Aorta (tissue), 5 donors: ENCODE results near the gene ZNF134. TPM values are rescaled to one million over a fixed set of nuclear protein-coding genes. Genes with fewer than 3 reads are reported as not detected.

Experiments
- ATAC-seq: fragments of 200-7000 bp; cut with Tn5 transposase; one replicate; pipeline ENCODE4 v1.9.1; 2022; ENCODE audit warnings: moderate library complexity; ENCODE audit not compliant: low FRiP score
- DNase-seq, 2 donors: peaks; one replicate each; pipeline ENCODE4 v3.0.0-alpha.2; 2020
- H3K27ac ChIP-seq, 2 donors: one replicate each; pipeline ENCODE4 v1.5.1; 2013; ENCODE audit warnings: low read length in 2 of 2, mild to moderate bottlenecking in 2 of 2, moderate library complexity in 2 of 2, control low read depth in 1 of 2, inconsistent platforms in 1 of 2, low read depth in 1 of 2
- H3K27me3 ChIP-seq, 2 donors: one replicate each; pipeline ENCODE4 v1.6.1; 2013; ENCODE audit warnings: control low read depth in 1 of 2, low read length in 1 of 2, mild to moderate bottlenecking in 1 of 2, moderate library complexity in 1 of 2; ENCODE audit not compliant: insufficient read depth in 2 of 2, control insufficient read depth in 1 of 2
- H3K36me3 ChIP-seq, 2 donors: one replicate each; pipeline ENCODE4 v1.6.1; 2013; ENCODE audit warnings: control low read depth in 1 of 2, low read length in 1 of 2, mild to moderate bottlenecking in 1 of 2; ENCODE audit not compliant: insufficient read depth in 2 of 2, control insufficient read depth in 1 of 2
- H3K4me1 ChIP-seq, 2 donors: one replicate each; pipeline ENCODE4 v1.6.1; 2013; ENCODE audit warnings: low read length in 2 of 2, control low read depth in 1 of 2, mild to moderate bottlenecking in 1 of 2, moderate library complexity in 1 of 2; ENCODE audit not compliant: insufficient read depth in 2 of 2, control insufficient read depth in 1 of 2
- H3K4me3 ChIP-seq, 2 donors: one replicate each; pipeline ENCODE4 v1.5.1; 2013; ENCODE audit warnings: low read length in 2 of 2, control low read depth in 1 of 2, mild to moderate bottlenecking in 1 of 2
- H3K9me3 ChIP-seq: one replicate; pipeline ENCODE4 v1.6.1; 2013; ENCODE audit warnings: mild to moderate bottlenecking, low read length; ENCODE audit not compliant: control insufficient read depth
- WGBS, 2 donors: extraction: QIAGEN DNeasy Blood & Tissue Kit; methylation state at CpG; one replicate each; pipeline ENCODE4 v1.1.7; 2013; 5-methylcytosine and 5-hydroxymethylcytosine counted together
- intact Hi-C, 2 donors: fragments of 100-400 bp; cut with DNase I; formaldehyde crosslinking; loops; one replicate each; pipeline versions ENCODE4 v1.14.2 to v1.15.0; 2022
- polyA plus RNA-seq, 2 donors: library from polyadenylated mRNA; stranded (reverse); fragments of 200-250 nt; gene quantifications; one replicate each; pipeline ENCODE4 v1.2.3, GENCODE V29; 2013
- total RNA-seq, 2 donors: library from RNA; stranded (reverse); fragmentation: NEBNext Ultra II Directional; extraction: Animal tissue kit (Norgen Biotek cat#: 25700); gene quantifications; one replicate each; pipeline ENCODE4 v1.2.1, GENCODE V29; 2021
- donor health status: healthy with polysubstance abuse.
- donor health status: Bipolar disorder and iron deficiency.
- donor health status: DM: no; HTN: no; CAD: no.
- donor health status: DM: no; HTN: no; CAD: no.
- donor health status: DM: yes; HTN: yes; CAD: no.

The ZNF134 gene
- total and polyA plus RNA-seq, 4 donors, result 2.4 to 16.6 (median 10.6) TPM

DNA sequence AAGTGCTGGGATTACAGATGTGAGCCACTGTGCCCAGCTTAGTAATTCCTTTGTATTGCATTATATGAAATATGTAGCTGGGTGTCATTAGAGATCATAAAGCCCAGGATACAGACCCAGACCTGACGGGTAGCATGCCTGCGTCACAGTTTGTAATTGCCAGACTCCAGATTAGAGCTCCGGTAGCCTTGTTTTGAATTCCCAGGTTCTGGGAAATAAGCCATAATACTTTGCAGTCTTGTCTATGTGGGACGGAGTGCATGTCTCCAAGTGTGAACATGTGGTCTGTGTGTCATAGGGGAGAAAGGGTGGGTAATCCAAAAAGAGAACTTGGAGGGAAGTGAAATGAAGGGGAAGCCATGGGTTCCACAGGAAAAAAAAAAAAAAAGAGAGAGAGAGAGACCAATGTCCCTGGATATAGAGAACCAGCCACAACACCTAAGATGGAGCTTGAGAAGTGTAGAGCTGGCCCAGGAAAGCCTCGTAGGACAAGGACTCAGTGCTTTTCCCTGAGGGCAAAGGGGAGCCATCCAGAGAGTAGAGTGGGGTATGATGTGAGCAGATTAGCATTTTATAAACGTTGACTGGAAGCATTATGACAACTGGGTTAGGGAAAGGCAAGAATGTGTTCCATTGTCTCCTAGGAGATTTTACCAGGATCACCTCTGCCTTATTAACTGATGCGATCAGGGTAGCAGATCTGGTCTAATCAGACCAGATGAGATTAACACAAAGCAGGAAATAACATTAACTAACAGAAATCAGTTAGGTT, 57.3 kb downstream of the ZNF134 start:
- H3K36me3 ChIP-seq, result no peaks in the 10 kb centered on the region
- peaks cover 0 to 2% of the 10 kb centered on the region in 2 donors for H3K27me3 ChIP-seq
- WGBS, 2 donors, result 35 to 37% methylated on average over 7 of the region's 7 CpGs
- no peaks in the 10 kb centered on the region for H3K4me1 ChIP-seq
- peaks cover 3% of the 10 kb centered on the region for H3K9me3 ChIP-seq
- intact Hi-C loops, result no loop called here
- no peak for ATAC-seq
- H3K4me3 ChIP-seq, result no peak overlapping the region
- no peak for DNase-seq
- no peak overlapping the region for H3K27ac ChIP-seq

DNA sequence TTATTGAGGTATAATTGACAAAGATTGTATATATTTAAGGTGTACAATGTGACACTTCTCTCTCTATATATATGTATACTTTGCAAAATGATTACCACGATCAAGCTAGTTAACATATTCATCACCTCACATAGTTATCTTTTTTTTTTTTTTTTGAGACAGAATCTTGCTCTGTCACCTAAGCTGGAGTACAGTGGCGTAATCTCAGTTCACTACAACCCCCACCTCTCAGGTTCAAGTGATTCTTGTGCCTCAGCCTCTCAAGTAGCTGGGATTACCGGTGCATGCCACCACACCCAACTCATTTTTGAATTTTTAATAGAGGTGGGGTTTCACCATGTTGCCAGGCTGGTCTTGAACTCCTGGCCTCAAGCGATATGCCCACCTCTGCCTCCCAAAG, 58.4 kb downstream of the ZNF134 start:
- ATAC-seq, result no peak
- WGBS, 2 donors, result 78 to 80% methylated on average over 4 of the region's 4 CpGs

More for the DNA sequence above, 58.4 kb downstream of the ZNF134 start:
- peaks cover 3% of the 10 kb centered on the region for H3K9me3 ChIP-seq
- H3K27me3 ChIP-seq, result peaks cover 0 to 2% of the 10 kb centered on the region in 2 donors
- intact Hi-C loops, result no loop called here
- no peaks in the 10 kb centered on the region for H3K36me3 ChIP-seq
- no peaks in the 10 kb centered on the region for H3K4me1 ChIP-seq
- DNase-seq, result no peak
- no peak overlapping the region for H3K4me3 ChIP-seq
- H3K27ac ChIP-seq, result no peak overlapping the region

Other genes with a start within 250 kb of the ZNF134 start
- 10 to 100 TPM; 23.4 to 29.0 TPM for gene ZNF548, start 224.4 kb upstream of the ZNF134 start, total RNA-seq
- 1 to 10 TPM; 2.3 to 7.1 TPM for gene ZNF548, start 224.4 kb upstream of the ZNF134 start, polyA plus RNA-seq
- gene ZNF17, start 203.1 kb upstream of the ZNF134 start, total RNA-seq, result 10 to 100 TPM; 15.2 to 15.8 TPM
- gene ZNF17, start 203.1 kb upstream of the ZNF134 start, polyA plus RNA-seq, result 1 to 10 TPM; 2.1 to 3.7 TPM
- gene ZNF749, start 178.9 kb upstream of the ZNF134 start, total RNA-seq, result 1 to 10 TPM; 6.1 to 7.6 TPM
- 1 to 10 TPM; 2.1 to 4.0 TPM for gene ZNF749, start 178.9 kb upstream of the ZNF134 start, polyA plus RNA-seq
- gene VN1R1, start 157.1 kb upstream of the ZNF134 start, total RNA-seq, result 1 to 10 TPM in 1 of 2 donors, under 1 TPM in 1; 0.62 to 1.1 TPM
- gene VN1R1, start 157.1 kb upstream of the ZNF134 start, polyA plus RNA-seq, result under 1 TPM in 1 of 2 donors, not detected in 1; 0.77 TPM
- 1 to 10 TPM; 6.7 to 9.1 TPM for gene ZNF772, start 136.7 kb upstream of the ZNF134 start, total RNA-seq
- 1 to 10 TPM in 1 of 2 donors, under 1 TPM in 1; 0.88 to 1.8 TPM for gene ZNF772, start 136.7 kb upstream of the ZNF134 start, polyA plus RNA-seq
- 10 to 100 TPM in 1 of 2 donors, 1 to 10 TPM in 1; 6.1 to 12.8 TPM for gene ZNF419, start 126.5 kb upstream of the ZNF134 start, total RNA-seq
- 1 to 10 TPM; 5.6 to 7.0 TPM for gene ZNF419, start 126.5 kb upstream of the ZNF134 start, polyA plus RNA-seq
- 1 to 10 TPM; 6.3 to 9.6 TPM for gene ZNF773, start 114.3 kb upstream of the ZNF134 start, total RNA-seq
- 1 to 10 TPM; 2.1 to 5.4 TPM for gene ZNF773, start 114.3 kb upstream of the ZNF134 start, polyA plus RNA-seq
- gene ZNF549, start 86.9 kb upstream of the ZNF134 start, total RNA-seq, result 1 to 10 TPM; 6.2 to 7.6 TPM
- 1 to 10 TPM; 1.1 to 3.8 TPM for gene ZNF549, start 86.9 kb upstream of the ZNF134 start, polyA plus RNA-seq
- 1 to 10 TPM; 4.9 to 8.9 TPM for gene ZNF550, start 54.4 kb upstream of the ZNF134 start, total RNA-seq
- 1 to 10 TPM; 2.4 to 3.3 TPM for gene ZNF550, start 54.4 kb upstream of the ZNF134 start, polyA plus RNA-seq
- gene ZNF416, start 35.3 kb upstream of the ZNF134 start, total RNA-seq, result 1 to 10 TPM; 4.0 to 6.1 TPM
- gene ZNF416, start 35.3 kb upstream of the ZNF134 start, polyA plus RNA-seq, result 1 to 10 TPM; 1.5 to 2.5 TPM
- gene ZIK1, start 30.1 kb upstream of the ZNF134 start, total RNA-seq, result 1 to 10 TPM; 3.5 to 6.3 TPM
- gene ZIK1, start 30.1 kb upstream of the ZNF134 start, polyA plus RNA-seq, result 1 to 10 TPM in 1 of 2 donors, not detected in 1; 2.4 TPM
- 1 to 10 TPM; 2.3 to 2.5 TPM for gene ZNF530, start 14.4 kb upstream of the ZNF134 start, total RNA-seq
- gene ZNF530, start 14.4 kb upstream of the ZNF134 start, polyA plus RNA-seq, result 1 to 10 TPM in 1 of 2 donors, not detected in 1; 1.6 TPM
- gene ZNF211, start 18.9 kb downstream of the ZNF134 start, total RNA-seq, result 10 to 100 TPM in 1 of 2 donors, 1 to 10 TPM in 1; 8.9 to 14.8 TPM
- gene ZNF211, start 18.9 kb downstream of the ZNF134 start, polyA plus RNA-seq, result 10 to 100 TPM in 1 of 2 donors, 1 to 10 TPM in 1; 1.3 to 10.2 TPM
- not detected for gene ZSCAN4, start 54.7 kb downstream of the ZNF134 start, total RNA-seq
- under 1 TPM in 1 of 2 donors, not detected in 1; 0.50 TPM for gene ZSCAN4, start 54.7 kb downstream of the ZNF134 start, polyA plus RNA-seq
- gene ZNF551, start 67.7 kb downstream of the ZNF134 start, total RNA-seq, result 1 to 10 TPM; 6.4 to 8.5 TPM
- gene ZNF551, start 67.7 kb downstream of the ZNF134 start, polyA plus RNA-seq, result 1 to 10 TPM; 1.2 to 2.0 TPM
- gene ZNF154, start 95.0 kb downstream of the ZNF134 start, total RNA-seq, result 1 to 10 TPM; 2.3 to 6.4 TPM
- gene ZNF154, start 95.0 kb downstream of the ZNF134 start, polyA plus RNA-seq, result 1 to 10 TPM in 1 of 2 donors, under 1 TPM in 1; 0.88 to 5.2 TPM
- gene ZNF671, start 113.4 kb downstream of the ZNF134 start, total RNA-seq, result 1 to 10 TPM; 2.9 to 5.4 TPM
- gene ZNF671, start 113.4 kb downstream of the ZNF134 start, polyA plus RNA-seq, result 1 to 10 TPM; 1.1 to 5.2 TPM
- gene ZNF776, start 132.6 kb downstream of the ZNF134 start, total RNA-seq, result 10 to 100 TPM in 1 of 2 donors, 1 to 10 TPM in 1; 7.8 to 13.6 TPM
- gene ZNF776, start 132.6 kb downstream of the ZNF134 start, polyA plus RNA-seq, result 1 to 10 TPM; 4.8 to 5.4 TPM
- 10 to 100 TPM in 1 of 2 donors, 1 to 10 TPM in 1; 9.8 to 17.9 TPM for gene ZNF586, start 155.4 kb downstream of the ZNF134 start, total RNA-seq
- gene ZNF586, start 155.4 kb downstream of the ZNF134 start, polyA plus RNA-seq, result 1 to 10 TPM; 3.7 to 6.6 TPM
- gene ZNF552, start 200.7 kb downstream of the ZNF134 start, total RNA-seq, result 1 to 10 TPM; 8.0 to 8.5 TPM
- gene ZNF552, start 200.7 kb downstream of the ZNF134 start, polyA plus RNA-seq, result 1 to 10 TPM; 4.5 to 6.1 TPM
- gene ZNF587B, start 216.1 kb downstream of the ZNF134 start, total RNA-seq, result 10 to 100 TPM; 14.1 to 15.8 TPM
- 1 to 10 TPM; 1.5 to 4.6 TPM for gene ZNF587B, start 216.1 kb downstream of the ZNF134 start, polyA plus RNA-seq
- 10 to 100 TPM; 24.9 to 40.8 TPM for gene ZNF587, start 235.6 kb downstream of the ZNF134 start, total RNA-seq
- 1 to 10 TPM; 3.4 to 9.6 TPM for gene ZNF587, start 235.6 kb downstream of the ZNF134 start, polyA plus RNA-seq